Fibroblast of mammary gland (primary cell): ENCODE data around the gene NOG.

Experiments used
- DNase-seq: peaks from one replicate; pipeline ENCODE4 v3.0.0-alpha.2; 2010; ENCODE audit warnings: low read depth
- H3K4me3 ChIP-seq: 2 replicates; pipeline ENCODE4 v1.5.1; 2011; ENCODE audit warnings: low read depth, mild to moderate bottlenecking, low read length, moderate library complexity; ENCODE audit not compliant: control insufficient read depth
- CTCF ChIP-seq: conservative IDR thresholded peaks from 2 replicates; pipeline ENCODE4 v1.5.1; 2011; ENCODE audit warnings: low read depth, low read length, inconsistent platforms; ENCODE audit not compliant: control insufficient read depth, insufficient read depth

The NOG gene

GRCh38 chr17:56593646-56594319, at the start of gene NOG:
TSS of gene NOG (plus strand) at chr17:56593699. CDS start at chr17:56594224, 525 bp downstream.
- TF ChIP-seq CTCF: no peak
- H3K4me3 ChIP-seq: peak within 1 kb of the TSS; percentile 42
- DNase-seq: peak; percentile 51

GRCh38 chr17:56545106-56545505, 48.4 kb upstream of the NOG start:
- no peak for DNase-seq
- no peak overlapping the region for H3K4me3 ChIP-seq
- TF ChIP-seq CTCF: no peak

- TF ChIP-seq CTCF: no peak
- DNase-seq: no peak
- H3K4me3 ChIP-seq: no peak overlapping the region
These were observed 47.6 kb upstream of the NOG start for GRCh38 chr17:56545930-56546329.

GRCh38 chr17:56548661-56549060, 44.8 kb upstream of the NOG start:
- no peak overlapping the region for H3K4me3 ChIP-seq
- TF ChIP-seq CTCF: no peak
- DNase-seq: peak; percentile 3

- H3K4me3 ChIP-seq: no peak overlapping the region
- DNase-seq: no peak
- TF ChIP-seq CTCF: no peak
These were observed 44.0 kb upstream of the NOG start for GRCh38 chr17:56549501-56549900.

- H3K4me3 ChIP-seq: no peak overlapping the region
- no peak for TF ChIP-seq CTCF
- DNase-seq: no peak
These were observed 35.8 kb upstream of the NOG start for GRCh38 chr17:56557682-56558081.

- no peak for TF ChIP-seq CTCF
- H3K4me3 ChIP-seq: no peak overlapping the region
- no peak for DNase-seq
These were observed 35.4 kb upstream of the NOG start for GRCh38 chr17:56558088-56558487.
